HepG2 (cell line): ENCODE measurements around the gene IQCE. TPM values are rescaled to one million over a fixed set of nuclear protein-coding genes. Genes with fewer than 3 reads are reported as not detected.

Experiments used
- ATAC-seq: fragments of 200-7000 bp; cut with Tn5 transposase; 3 replicates; pipeline ENCODE4 v1.9.1; 2020; ENCODE audit warnings: mild to moderate bottlenecking, moderate library complexity
- BruUV-seq: library from RNA; stranded (reverse); fragments of 400-500 nt; replicated peaks from 2 replicates; lab custom pipeline; 2021; lab: Mats Ljungman, UMichigan
- CTCF ChIA-PET: fragments of 300-600 bp; formaldehyde crosslinking; extraction: SDS; loops from one replicate; lab custom pipeline; 2021; ENCODE audit warnings: low total read pairs, inconsistent platforms, low intra/inter-chr PET ratio; lab: Yijun Ruan, JAX
- POLR2A ChIA-PET: fragments of 350-600 bp; sonication (Branson Sonifier 250); formaldehyde crosslinking; loops from one replicate; lab custom pipeline; 2020; ENCODE audit warnings: antibody characterized with exemption, inconsistent platforms; lab: Yijun Ruan, JAX
- DNase-seq: peaks from one replicate; pipeline ENCODE4 v3.0.0-alpha.2; 2015; ENCODE audit warnings: low spot score
- FAIRE-seq: peaks from 3 replicates; lab custom pipeline; 2011; peaks lifted over from hg19 to GRCh38; lab: Jason Lieb, UNC
- H2AFZ ChIP-seq: one replicate; pipeline ENCODE4 v1.6.1; 2011; ENCODE audit warnings: low read length, inconsistent platforms
- H3K27ac ChIP-seq: fragments of 300-600 bp; 3 replicates; pipeline ENCODE4 v1.8.0; 2011; ENCODE audit warnings: mixed run types, mild to moderate bottlenecking, mixed read lengths, low read length, inconsistent platforms; ENCODE audit not compliant: insufficient read depth; ENCODE audit errors: extremely low read length
- H3K27me3 ChIP-seq, 2 experiments: fragments of 200-600 bp in 1 of 2; 2 replicates in 1 of 2; 3 replicates in 1 of 2; pipeline versions ENCODE4 v1.6.0 to v1.8.0; 2011; ENCODE audit warnings: low read length in 2 of 2, mild to moderate bottlenecking in 2 of 2, moderate library complexity in 2 of 2, inconsistent platforms in 1 of 2; ENCODE audit not compliant: insufficient read depth in 2 of 2, control insufficient read depth in 1 of 2
- H3K36me3 ChIP-seq, 2 experiments: fragments of 200-600 bp in 1 of 2; replicated peaks in 1 of 2; 2 replicates in 1 of 2; 3 replicates in 1 of 2; pipeline versions ENCODE4 v1.5.1 to v1.8.0; 2011; ENCODE audit warnings: low read length in 2 of 2, inconsistent platforms in 1 of 2; ENCODE audit not compliant: insufficient read depth in 2 of 2, control insufficient read depth in 1 of 2
- H3K4me1 ChIP-seq: 2 replicates; pipeline ENCODE4 v1.5.1; 2012; ENCODE audit warnings: low read length, inconsistent platforms; ENCODE audit not compliant: insufficient read depth
- H3K4me2 ChIP-seq: 2 replicates; pipeline ENCODE4 v1.6.0; 2011; ENCODE audit warnings: low read depth, low read length, inconsistent platforms
- H3K4me3 ChIP-seq, 3 experiments: fragments of 200-600 bp in 1 of 3; sonication (generic), shearing (Covaris generic) in 1 of 3; replicated peaks in 1 of 3; 2 replicates each; pipeline ENCODE4 v1.5.1; 2011 to 2016; ENCODE audit warnings: low read length in 3 of 3, inconsistent platforms in 2 of 3, low read depth in 2 of 3, mild to moderate bottlenecking in 2 of 3, control low read depth in 1 of 3, mixed read lengths in 1 of 3; ENCODE audit not compliant: insufficient read depth in 1 of 3
- H3K79me2 ChIP-seq: one replicate; pipeline ENCODE4 v1.6.1; 2011; ENCODE audit warnings: low read length, inconsistent platforms; ENCODE audit not compliant: insufficient read depth
- H3K9ac ChIP-seq: 2 replicates; pipeline ENCODE4 v1.6.0; 2011; ENCODE audit warnings: mild to moderate bottlenecking, low read depth, low read length, inconsistent platforms; ENCODE audit not compliant: insufficient read depth
- H3K9me3 ChIP-seq: 2 replicates; pipeline ENCODE4 v1.5.1; 2012; ENCODE audit warnings: mild to moderate bottlenecking, low read length
- H4K20me1 ChIP-seq: 2 replicates; pipeline ENCODE4 v1.6.0; 2011; ENCODE audit warnings: inconsistent platforms, mild to moderate bottlenecking, low read length, moderate library complexity; ENCODE audit not compliant: insufficient read depth
- CCDC6 ChIP-seq: sonication (generic); formaldehyde crosslinking; IDR thresholded peaks from 2 replicates; pipeline ENCODE4 v1.8.1; 2022; ENCODE audit warnings: mild to moderate bottlenecking, missing genetic modification reagents, moderate library complexity
- EZH2 ChIP-seq: conservative IDR thresholded peaks from 2 replicates; pipeline ENCODE4 v1.6.1; 2012; ENCODE audit warnings: mild to moderate bottlenecking, low read depth, low read length, moderate library complexity
- GPN1 ChIP-seq: sonication (generic); formaldehyde crosslinking; IDR thresholded peaks from 2 replicates; pipeline ENCODE4 v1.5.1; 2020; ENCODE audit warnings: missing genetic modification reagents, borderline replicate concordance
- ZFX ChIP-seq: sonication (generic); formaldehyde crosslinking; IDR thresholded peaks from 2 replicates; pipeline ENCODE4 v1.4.0; 2020; ENCODE audit warnings: mild to moderate bottlenecking, low read depth, missing genetic modification reagents, moderate library complexity
- ZNF460 ChIP-seq: sonication (generic); formaldehyde crosslinking; IDR thresholded peaks from 2 replicates; pipeline ENCODE4 v1.5.1; 2020; ENCODE audit warnings: missing genetic modification reagents, mild to moderate bottlenecking, borderline replicate concordance
- ZNF737 ChIP-seq: sonication (generic); formaldehyde crosslinking; IDR thresholded peaks from 2 replicates; pipeline ENCODE4 v1.5.0; 2020; ENCODE audit warnings: missing genetic modification reagents, mild to moderate bottlenecking, borderline replicate concordance
- WGBS: methylation state at CpG from one replicate; pipeline ENCODE4 v1.1.6; 2017; ENCODE audit warnings: low lambda C conversion rate; 5-methylcytosine and 5-hydroxymethylcytosine counted together
- in situ Hi-C: cut with HindIII; loops from 2 replicates; pipeline ENCODE4 v1.10.0; 2017; ENCODE audit warnings: low pct_unique_long_range_greater_than_20kb; ENCODE audit not compliant: extremely low pct_ligation_motif_present
- intact Hi-C: fragments of 100-400 bp; cut with micrococcal nuclease; formaldehyde crosslinking; loops from one replicate; pipeline ENCODE4 v1.10.0; 2022; ENCODE audit not compliant: unreplicated experiment
- polyA plus RNA-seq, 8 experiments: library from polyadenylated mRNA; depleted of rRNA in 3 of 8; stranded (reverse) in 7 of 8; unstranded in 1 of 8; fragments of >200 nt; fragmentation: Illumina TruSeq in 4 of 8; extraction: Trizol in 4 of 8; gene quantifications; 2 replicates each; pipeline versions ENCODE4 v1.2.1 to v1.2.3, GENCODE V29; 2011 to 2016; ENCODE audit warnings: low read depth in 4 of 8, missing spikeins in 1 of 8, mixed read lengths in 1 of 8; ENCODE audit not compliant: insufficient read depth in 1 of 8
- total RNA-seq, 5 experiments: library from RNA; depleted of rRNA; stranded (reverse); fragments of >200 nt; fragmentation: Illumina TruSeq; extraction: Trizol; gene quantifications; 2 replicates each; pipeline ENCODE4 v1.2.3, GENCODE V29; 2016; ENCODE audit warnings: low read depth in 1 of 5
- TF ChIP-seq, protein P1 (sequence below): sonication (generic); formaldehyde crosslinking; IDR thresholded peaks from 2 replicates; pipeline ENCODE4 v1.5.0; 2020; ENCODE audit warnings: missing genetic modification reagents
- TF ChIP-seq, protein P2 (sequence below): sonication (generic); formaldehyde crosslinking; IDR thresholded peaks from 2 replicates; pipeline ENCODE4 v1.5.0; 2020; ENCODE audit warnings: mild to moderate bottlenecking, missing genetic modification reagents, borderline replicate concordance
- TF ChIP-seq, protein P3 (sequence below): sonication (generic); formaldehyde crosslinking; IDR thresholded peaks from 2 replicates; pipeline ENCODE4 v1.5.1; 2020; ENCODE audit warnings: mild to moderate bottlenecking, missing genetic modification reagents, moderate library complexity
- TF ChIP-seq, protein P4 (sequence below): sonication (generic); formaldehyde crosslinking; IDR thresholded peaks from 2 replicates; pipeline ENCODE4 v1.8.1; 2023; ENCODE audit warnings: mild to moderate bottlenecking, moderate library complexity, missing genetic modification reagents
- TF ChIP-seq, protein P5 (sequence below): sonication (generic); formaldehyde crosslinking; IDR thresholded peaks from 2 replicates; pipeline ENCODE4 v1.5.1; 2020; ENCODE audit warnings: missing genetic modification reagents, mild to moderate bottlenecking, borderline replicate concordance

IQCE gene
- total and polyA plus RNA-seq, 2 of the 13 experiments (the other 11 are each of a cell fraction or from before 2014, with no cell fraction given), result 1.5 to 2.5 TPM

DNA sequence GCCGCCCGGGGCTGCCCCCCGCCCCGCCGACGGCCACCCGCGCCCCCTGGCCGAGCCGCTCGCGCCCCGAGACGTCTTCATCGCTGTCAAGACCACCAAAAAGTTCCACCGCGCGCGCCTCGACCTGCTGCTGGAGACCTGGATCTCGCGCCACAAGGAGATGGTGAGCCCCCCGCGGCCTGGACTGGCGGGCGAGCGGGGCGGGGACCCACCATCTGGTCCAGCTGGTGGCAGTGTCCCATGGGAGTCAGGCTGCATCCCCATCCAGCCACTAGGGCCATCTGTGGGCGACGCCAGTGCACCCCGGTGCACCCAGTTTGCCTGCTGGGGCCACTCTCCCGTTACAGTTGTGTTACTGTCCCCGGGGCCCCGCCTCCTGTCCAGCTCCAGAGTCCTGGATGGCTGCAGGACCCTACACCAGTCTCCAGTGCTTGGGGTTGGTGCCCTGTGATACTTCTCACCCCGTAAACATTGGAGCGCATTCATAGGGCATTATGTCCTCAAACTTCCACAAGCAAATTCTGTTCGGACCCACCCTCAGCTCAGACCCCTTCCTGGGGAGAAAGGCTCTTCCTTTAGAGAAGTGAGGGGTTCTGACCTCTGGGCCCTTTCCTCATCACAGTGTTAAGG lies 38.5 kb upstream of the IQCE start:
- H3K9me3 ChIP-seq, result no peaks in the 10 kb centered on the region
- H3K36me3 ChIP-seq, result no peaks in the 10 kb centered on the region
- H2AFZ ChIP-seq, result no peak overlapping the region
- WGBS, result 0% methylated on average over 1 of the region's 37 CpGs
- no TSS peak for BruUV-seq
- DNase-seq (no peak), ATAC-seq (peak; percentile 13), FAIRE-seq (no peak)
- H3K4me3 ChIP-seq, result peak overlapping the region in 2 of 3 experiments; percentile 54 to 66; a peak in 3 of 6 replicates
- no peaks in the 10 kb centered on the region for H3K79me2 ChIP-seq
- H4K20me1 ChIP-seq, result no peaks in the 10 kb centered on the region
- no peak overlapping the region for H3K27ac ChIP-seq
- peak overlapping the region; percentile 66 for H3K4me2 ChIP-seq
- in situ Hi-C loops (no loop called here), intact Hi-C loops (loop anchor here (5.0 kb wide), 1 partner anchor 43 kb away; the partner anchor contains the start of gene GRIFIN)
- POLR2A ChIA-PET, result no interaction called here
- peaks cover 4 to 69% of the 10 kb centered on the region in 2 experiments for H3K27me3 ChIP-seq
- CTCF ChIA-PET, result no interaction called here
- peaks cover 74% of the 10 kb centered on the region for H3K4me1 ChIP-seq
- H3K9ac ChIP-seq, result no peak overlapping the region
- TF ChIP-seq, protein P1, sequence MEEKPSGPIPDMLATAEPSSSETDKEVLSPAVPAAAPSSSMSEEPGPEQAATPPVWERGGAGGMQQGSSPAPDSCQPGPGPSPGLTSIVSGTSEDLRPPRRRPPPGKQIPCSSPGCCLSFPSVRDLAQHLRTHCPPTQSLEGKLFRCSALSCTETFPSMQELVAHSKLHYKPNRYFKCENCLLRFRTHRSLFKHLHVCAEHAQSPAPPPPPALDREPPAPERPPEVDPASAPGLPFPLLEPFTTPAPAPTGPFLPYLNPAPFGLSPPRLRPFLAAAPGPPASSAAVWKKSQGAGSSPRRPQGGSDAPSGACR (CRISPR knock-in tag), result no peak
- TF ChIP-seq ZNF460 (CRISPR knock-in tag) (no peak), CCDC6 (CRISPR knock-in tag) (no peak), EZH2 (peak; percentile 59; the same call in 1 of the 2 replicates), GPN1 (CRISPR knock-in tag) (no peak), ZFX (CRISPR knock-in tag) (no peak), ZNF737 (CRISPR knock-in tag) (no peak)
- TF ChIP-seq, protein P2, sequence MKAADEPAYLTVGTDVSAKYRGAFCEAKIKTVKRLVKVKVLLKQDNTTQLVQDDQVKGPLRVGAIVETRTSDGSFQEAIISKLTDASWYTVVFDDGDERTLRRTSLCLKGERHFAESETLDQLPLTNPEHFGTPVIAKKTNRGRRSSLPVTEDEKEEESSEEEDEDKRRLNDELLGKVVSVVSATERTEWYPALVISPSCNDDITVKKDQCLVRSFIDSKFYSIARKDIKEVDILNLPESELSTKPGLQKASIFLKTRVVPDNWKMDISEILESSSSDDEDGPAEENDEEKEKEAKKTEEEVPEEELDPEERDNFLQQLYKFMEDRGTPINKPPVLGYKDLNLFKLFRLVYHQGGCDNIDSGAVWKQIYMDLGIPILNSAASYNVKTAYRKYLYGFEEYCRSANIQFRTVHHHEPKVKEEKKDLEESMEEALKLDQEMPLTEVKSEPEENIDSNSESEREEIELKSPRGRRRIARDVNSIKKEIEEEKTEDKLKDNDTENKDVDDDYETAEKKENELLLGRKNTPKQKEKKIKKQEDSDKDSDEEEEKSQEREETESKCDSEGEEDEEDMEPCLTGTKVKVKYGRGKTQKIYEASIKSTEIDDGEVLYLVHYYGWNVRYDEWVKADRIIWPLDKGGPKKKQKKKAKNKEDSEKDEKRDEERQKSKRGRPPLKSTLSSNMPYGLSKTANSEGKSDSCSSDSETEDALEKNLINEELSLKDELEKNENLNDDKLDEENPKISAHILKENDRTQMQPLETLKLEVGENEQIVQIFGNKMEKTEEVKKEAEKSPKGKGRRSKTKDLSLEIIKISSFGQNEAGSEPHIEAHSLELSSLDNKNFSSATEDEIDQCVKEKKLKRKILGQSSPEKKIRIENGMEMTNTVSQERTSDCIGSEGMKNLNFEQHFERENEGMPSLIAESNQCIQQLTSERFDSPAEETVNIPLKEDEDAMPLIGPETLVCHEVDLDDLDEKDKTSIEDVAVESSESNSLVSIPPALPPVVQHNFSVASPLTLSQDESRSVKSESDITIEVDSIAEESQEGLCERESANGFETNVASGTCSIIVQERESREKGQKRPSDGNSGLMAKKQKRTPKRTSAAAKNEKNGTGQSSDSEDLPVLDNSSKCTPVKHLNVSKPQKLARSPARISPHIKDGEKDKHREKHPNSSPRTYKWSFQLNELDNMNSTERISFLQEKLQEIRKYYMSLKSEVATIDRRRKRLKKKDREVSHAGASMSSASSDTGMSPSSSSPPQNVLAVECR (CRISPR knock-in tag), result 0 out of 2 replicates have a peak, but pooled peaks have one; percentile 26
- TF ChIP-seq, protein P3, sequence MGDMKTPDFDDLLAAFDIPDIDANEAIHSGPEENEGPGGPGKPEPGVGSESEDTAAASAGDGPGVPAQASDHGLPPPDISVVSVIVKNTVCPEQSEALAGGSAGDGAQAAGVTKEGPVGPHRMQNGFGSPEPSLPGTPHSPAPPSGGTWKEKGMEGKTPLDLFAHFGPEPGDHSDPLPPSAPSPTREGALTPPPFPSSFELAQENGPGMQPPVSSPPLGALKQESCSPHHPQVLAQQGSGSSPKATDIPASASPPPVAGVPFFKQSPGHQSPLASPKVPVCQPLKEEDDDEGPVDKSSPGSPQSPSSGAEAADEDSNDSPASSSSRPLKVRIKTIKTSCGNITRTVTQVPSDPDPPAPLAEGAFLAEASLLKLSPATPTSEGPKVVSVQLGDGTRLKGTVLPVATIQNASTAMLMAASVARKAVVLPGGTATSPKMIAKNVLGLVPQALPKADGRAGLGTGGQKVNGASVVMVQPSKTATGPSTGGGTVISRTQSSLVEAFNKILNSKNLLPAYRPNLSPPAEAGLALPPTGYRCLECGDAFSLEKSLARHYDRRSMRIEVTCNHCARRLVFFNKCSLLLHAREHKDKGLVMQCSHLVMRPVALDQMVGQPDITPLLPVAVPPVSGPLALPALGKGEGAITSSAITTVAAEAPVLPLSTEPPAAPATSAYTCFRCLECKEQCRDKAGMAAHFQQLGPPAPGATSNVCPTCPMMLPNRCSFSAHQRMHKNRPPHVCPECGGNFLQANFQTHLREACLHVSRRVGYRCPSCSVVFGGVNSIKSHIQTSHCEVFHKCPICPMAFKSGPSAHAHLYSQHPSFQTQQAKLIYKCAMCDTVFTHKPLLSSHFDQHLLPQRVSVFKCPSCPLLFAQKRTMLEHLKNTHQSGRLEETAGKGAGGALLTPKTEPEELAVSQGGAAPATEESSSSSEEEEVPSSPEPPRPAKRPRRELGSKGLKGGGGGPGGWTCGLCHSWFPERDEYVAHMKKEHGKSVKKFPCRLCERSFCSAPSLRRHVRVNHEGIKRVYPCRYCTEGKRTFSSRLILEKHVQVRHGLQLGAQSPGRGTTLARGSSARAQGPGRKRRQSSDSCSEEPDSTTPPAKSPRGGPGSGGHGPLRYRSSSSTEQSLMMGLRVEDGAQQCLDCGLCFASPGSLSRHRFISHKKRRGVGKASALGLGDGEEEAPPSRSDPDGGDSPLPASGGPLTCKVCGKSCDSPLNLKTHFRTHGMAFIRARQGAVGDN, result peak; percentile 28; the same call in 1 of the 2 replicates
- TF ChIP-seq, protein P4, sequence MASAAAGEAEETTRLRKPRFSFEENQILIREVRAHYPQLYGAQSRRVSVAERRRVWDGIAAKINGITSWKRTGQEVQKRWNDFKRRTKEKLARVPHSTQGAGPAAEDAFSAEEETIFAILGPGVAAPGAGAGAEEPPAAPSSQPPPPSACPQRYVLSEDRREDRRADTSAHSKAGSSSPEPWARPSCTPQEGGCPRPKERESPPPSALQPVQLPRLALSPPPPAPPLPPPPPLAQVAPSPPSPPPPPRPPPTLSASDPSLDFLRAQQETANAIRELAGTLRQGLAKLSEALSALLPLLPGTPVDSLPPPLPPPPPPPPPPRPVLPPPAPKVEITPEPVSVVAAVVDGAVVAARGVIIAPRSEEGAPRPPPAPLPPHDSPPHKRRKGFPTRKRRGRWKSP (CRISPR knock-in tag), result peak; percentile 31; the same call in 1 of the 2 replicates
- TF ChIP-seq, protein P5, sequence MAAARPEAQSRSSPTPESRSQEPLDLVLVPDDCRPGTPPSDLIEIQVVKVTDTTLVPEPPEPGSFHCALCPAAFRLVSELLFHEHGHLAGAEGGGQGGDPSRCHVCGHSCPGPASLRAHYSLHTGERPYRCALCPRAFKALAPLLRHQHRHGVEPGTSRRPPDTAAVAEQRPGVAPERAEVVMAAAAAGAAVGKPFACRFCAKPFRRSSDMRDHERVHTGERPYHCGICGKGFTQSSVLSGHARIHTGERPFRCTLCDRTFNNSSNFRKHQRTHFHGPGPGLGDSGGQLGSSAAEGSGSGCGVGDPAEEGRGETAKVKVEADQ, result 0 out of 2 replicates have a peak, but pooled peaks have one; percentile 35
